ENCODE measurements around the gene FSIP1.

Gene FSIP1

GRCh38 chr15:39645976-39646257, 136.7 kb downstream of the FSIP1 start:
- Histone ChIP-seq H3K36me3 (no peaks in the 10 kb centered on the region), H3K9me3 (no peaks in the 10 kb centered on the region), H3K4me1 (no peaks in the 10 kb centered on the region), H3K4me3 (ENCODE audit: low read depth, low read length) (no peak overlapping the region), H3K27me3 (no peaks in the 10 kb centered on the region)
- DNase-seq: no peak
- no peak for TF ChIP-seq CTCF (IDR thresholded peaks at IDR 0.05; ENCODE audit: low read depth, low read length)

- no peak for TF ChIP-seq CTCF (IDR thresholded peaks at IDR 0.05; ENCODE audit: low read depth, low read length)
- no peaks in the 10 kb centered on the region for H3K9me3 ChIP-seq
- no peaks in the 10 kb centered on the region for H3K27me3 ChIP-seq
- H3K4me1 ChIP-seq: no peaks in the 10 kb centered on the region
- no peaks in the 10 kb centered on the region for H3K36me3 ChIP-seq
- DNase-seq: no peak
- H3K4me3 ChIP-seq (ENCODE audit: low read depth, low read length): no peak overlapping the region
Observed at GRCh38 chr15:39645138-39645975, 137.3 kb downstream of the FSIP1 start.

- no peak for DNase-seq
- Histone ChIP-seq H3K4me1 (no peaks in the 10 kb centered on the region), H3K9me3 (no peaks in the 10 kb centered on the region), H3K4me3 (ENCODE audit: low read depth, low read length) (no peak overlapping the region), H3K27me3 (no peaks in the 10 kb centered on the region), H3K36me3 (no peaks in the 10 kb centered on the region)
- no peak for TF ChIP-seq CTCF (IDR thresholded peaks at IDR 0.05; ENCODE audit: low read depth, low read length)
Observed at GRCh38 chr15:39644136-39644535, 138.5 kb downstream of the FSIP1 start.

- no peak for TF ChIP-seq CTCF (IDR thresholded peaks at IDR 0.05; ENCODE audit: low read depth, low read length)
- Histone ChIP-seq H3K36me3 (no peaks in the 10 kb centered on the region), H3K9me3 (no peaks in the 10 kb centered on the region), H3K4me3 (ENCODE audit: low read depth, low read length) (no peak overlapping the region), H3K4me1 (no peaks in the 10 kb centered on the region), H3K27me3 (no peaks in the 10 kb centered on the region)
- DNase-seq: no peak
Observed at GRCh38 chr15:39643727-39644126, 138.9 kb downstream of the FSIP1 start.

GRCh38 chr15:39642011-39642640, 140.5 kb downstream of the FSIP1 start:
- 0 out of 2 replicates have a peak, but pooled peaks cover 2% of the 10 kb centered on the region for H3K27me3 ChIP-seq
- H3K9me3 ChIP-seq: no peaks in the 10 kb centered on the region
- H3K4me1 ChIP-seq: no peaks in the 10 kb centered on the region
- no peak overlapping the region for H3K4me3 ChIP-seq (ENCODE audit: low read depth, low read length)
- no peaks in the 10 kb centered on the region for H3K36me3 ChIP-seq
- DNase-seq: peak; percentile 21
- no peak for TF ChIP-seq CTCF (IDR thresholded peaks at IDR 0.05; ENCODE audit: low read depth, low read length)
